OCI-LY3 (cell line): ENCODE data around the gene R3HCC1L.

Experiments
- H2AFZ ChIP-seq: fragments of 200-600, 300-600 bp; shearing (Covaris generic); 2 replicates; pipeline ENCODE4 v1.6.0; 2014; ENCODE audit warnings: antibody characterized with exemption, low read depth, low read length
- H3K27ac ChIP-seq: fragments of 200-600, 300-600 bp; sonication (generic); 2 replicates; pipeline ENCODE4 v1.5.1; 2014; ENCODE audit warnings: mild to moderate bottlenecking, low read length, moderate library complexity, mixed read lengths
- H3K27me3 ChIP-seq: fragments of 200-600, 300-600 bp; sonication (generic); 2 replicates; pipeline ENCODE4 v1.6.1; 2014; ENCODE audit warnings: low read depth, low read length, mixed read lengths
- H3K36me3 ChIP-seq: fragments of 200-600, 300-600 bp; sonication (generic); replicated peaks from 2 replicates; pipeline ENCODE3; 2014; ENCODE audit warnings: low read depth, low read length, mixed read lengths
- H3K4me1 ChIP-seq: fragments of 300-600, 200-600 bp; sonication (generic); 2 replicates; pipeline ENCODE4 v1.6.1; 2014; ENCODE audit warnings: low read length, mixed read lengths
- H3K4me2 ChIP-seq: fragments of 200-600, 300-600 bp; sonication (generic); 2 replicates; pipeline ENCODE4 v1.6.1; 2014; ENCODE audit warnings: low read length, mixed read lengths
- H3K4me3 ChIP-seq: fragments of 300-600, 200-600 bp; sonication (generic); 2 replicates; pipeline ENCODE4 v1.5.1; 2014; ENCODE audit warnings: antibody characterized with exemption, mild to moderate bottlenecking, low read length, moderate library complexity
- H3K79me2 ChIP-seq: fragments of 300-600, 200-600 bp; shearing (Covaris generic); 2 replicates; pipeline ENCODE4 v1.6.1; 2014; ENCODE audit warnings: mild to moderate bottlenecking, low read length, mixed read lengths
- H3K9ac ChIP-seq: fragments of 300-600, 200-600 bp; shearing (Covaris generic); 2 replicates; pipeline ENCODE4 v1.6.0; 2014; ENCODE audit warnings: mild to moderate bottlenecking, low read length, moderate library complexity
- H3K9me3 ChIP-seq: fragments of 200-600, 300-600 bp; shearing (Covaris generic); 2 replicates; pipeline ENCODE4 v1.6.1; 2014; ENCODE audit warnings: low read length, mixed read lengths; ENCODE audit not compliant: insufficient read depth
- H4K20me1 ChIP-seq: fragments of 200-600, 300-600 bp; sonication (generic); 2 replicates; pipeline ENCODE4 v1.6.1; 2016; ENCODE audit warnings: low read length, mixed read lengths; ENCODE audit not compliant: insufficient read depth
- EZH2phosphoT487 ChIP-seq: fragments of 200-600 bp; shearing (Covaris generic); IDR thresholded peaks from 2 replicates; pipeline ENCODE4 v1.6.1; 2018; ENCODE audit warnings: antibody characterized with exemption, mixed run types, low read depth
- TF ChIP-seq, protein P1 (sequence below): fragments of 200-600, 300-600 bp; sonication (generic); IDR thresholded peaks from 2 replicates; pipeline ENCODE4 v1.5.1; 2014; ENCODE audit warnings: antibody characterized with exemption, low read length, low read depth

The R3HCC1L gene

DNA sequence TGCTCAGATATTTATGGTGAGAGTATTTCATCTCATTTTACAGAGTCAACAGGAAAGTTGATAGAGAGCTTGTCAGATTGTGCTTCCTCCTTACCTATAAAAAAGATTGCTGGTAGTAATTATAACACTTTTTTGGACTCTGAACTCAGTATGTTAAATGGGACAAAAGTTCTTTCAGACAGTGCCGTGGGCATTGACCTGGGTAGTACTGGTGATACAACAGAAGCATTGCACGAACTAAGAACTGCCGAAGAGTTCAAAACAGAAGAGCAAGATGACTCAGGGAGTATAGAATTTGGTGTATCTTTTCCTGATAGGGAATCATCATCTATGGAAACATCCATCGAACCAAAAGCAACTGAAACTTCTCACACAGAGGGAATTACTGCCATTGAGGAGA, 75.0 kb downstream of the R3HCC1L start:
- no peak overlapping the region for H3K9ac ChIP-seq
- no peak overlapping the region for H2AFZ ChIP-seq
- H3K4me1 ChIP-seq: no peaks in the 10 kb centered on the region
- H4K20me1 ChIP-seq: peaks cover 9% of the 10 kb centered on the region; the same call in 1 of the 2 replicates
- H3K9me3 ChIP-seq: no peaks in the 10 kb centered on the region
- H3K27me3 ChIP-seq: no peaks in the 10 kb centered on the region
- 0 out of 2 replicates have a peak, but pooled peaks cover 3% of the 10 kb centered on the region for H3K79me2 ChIP-seq
- H3K4me2 ChIP-seq: no peak overlapping the region
- H3K36me3 ChIP-seq: peaks cover 12% of the 10 kb centered on the region
- H3K4me3 ChIP-seq: no peak overlapping the region
- TF ChIP-seq, protein P1, sequence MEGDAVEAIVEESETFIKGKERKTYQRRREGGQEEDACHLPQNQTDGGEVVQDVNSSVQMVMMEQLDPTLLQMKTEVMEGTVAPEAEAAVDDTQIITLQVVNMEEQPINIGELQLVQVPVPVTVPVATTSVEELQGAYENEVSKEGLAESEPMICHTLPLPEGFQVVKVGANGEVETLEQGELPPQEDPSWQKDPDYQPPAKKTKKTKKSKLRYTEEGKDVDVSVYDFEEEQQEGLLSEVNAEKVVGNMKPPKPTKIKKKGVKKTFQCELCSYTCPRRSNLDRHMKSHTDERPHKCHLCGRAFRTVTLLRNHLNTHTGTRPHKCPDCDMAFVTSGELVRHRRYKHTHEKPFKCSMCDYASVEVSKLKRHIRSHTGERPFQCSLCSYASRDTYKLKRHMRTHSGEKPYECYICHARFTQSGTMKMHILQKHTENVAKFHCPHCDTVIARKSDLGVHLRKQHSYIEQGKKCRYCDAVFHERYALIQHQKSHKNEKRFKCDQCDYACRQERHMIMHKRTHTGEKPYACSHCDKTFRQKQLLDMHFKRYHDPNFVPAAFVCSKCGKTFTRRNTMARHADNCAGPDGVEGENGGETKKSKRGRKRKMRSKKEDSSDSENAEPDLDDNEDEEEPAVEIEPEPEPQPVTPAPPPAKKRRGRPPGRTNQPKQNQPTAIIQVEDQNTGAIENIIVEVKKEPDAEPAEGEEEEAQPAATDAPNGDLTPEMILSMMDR: no peak
- TF ChIP-seq EZH2phosphoT487: no peak
- H3K27ac ChIP-seq: no peak overlapping the region

DNA sequence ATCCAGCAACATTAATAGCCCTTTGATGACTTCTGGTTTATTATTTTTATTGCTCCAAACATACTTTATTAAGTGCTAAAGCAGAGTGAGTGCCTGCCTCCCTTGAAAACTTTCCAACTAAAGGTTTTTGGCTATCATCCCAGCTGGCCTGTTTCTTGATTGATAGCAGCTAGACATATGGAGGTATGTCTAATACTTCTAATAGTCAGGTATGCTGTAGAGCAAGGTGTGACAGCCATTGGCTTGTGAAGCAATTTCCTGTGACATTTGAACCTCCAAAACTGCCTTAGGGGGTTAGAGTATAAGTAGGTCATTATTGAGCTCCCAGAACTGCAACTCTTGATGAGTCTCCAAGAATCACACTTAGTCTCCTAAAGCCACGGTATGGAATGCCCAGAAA, 77.7 kb downstream of the R3HCC1L start:
- H3K79me2 ChIP-seq: peaks cover 15% of the 10 kb centered on the region
- no peak overlapping the region for H3K4me2 ChIP-seq
- H3K4me1 ChIP-seq: no peaks in the 10 kb centered on the region
- H3K9ac ChIP-seq: no peak overlapping the region
- no peak for TF ChIP-seq EZH2phosphoT487
- TF ChIP-seq, protein P1: no peak
- no peak overlapping the region for H3K4me3 ChIP-seq
- H3K36me3 ChIP-seq: peaks cover 12% of the 10 kb centered on the region
- H3K27ac ChIP-seq: no peak overlapping the region
- H3K9me3 ChIP-seq: no peaks in the 10 kb centered on the region
- no peaks in the 10 kb centered on the region for H3K27me3 ChIP-seq
- H4K20me1 ChIP-seq: peaks cover 9% of the 10 kb centered on the region
- H2AFZ ChIP-seq: no peak overlapping the region

DNA sequence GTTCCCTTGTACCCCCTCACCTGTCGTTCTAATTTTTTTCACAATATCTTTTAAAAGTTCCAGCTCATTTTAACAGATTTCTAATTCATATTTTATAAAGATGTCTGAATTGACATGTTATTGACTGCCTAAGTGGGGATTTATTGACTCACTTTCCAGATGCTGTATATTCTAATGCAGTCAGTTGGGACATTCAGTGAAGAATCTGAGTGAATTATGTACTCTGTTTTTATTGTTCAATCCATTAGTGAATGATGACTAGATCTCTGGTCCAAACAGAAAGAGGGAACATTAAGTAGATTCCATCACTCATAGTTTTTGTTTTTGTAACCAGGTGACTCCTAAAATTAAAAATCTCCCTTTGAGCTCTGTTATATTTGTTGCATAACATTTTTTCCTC, 79.3 kb downstream of the R3HCC1L start:
- no peak for TF ChIP-seq EZH2phosphoT487
- TF ChIP-seq, protein P1: no peak
- H3K36me3 ChIP-seq: peaks cover 10% of the 10 kb centered on the region

DNA sequence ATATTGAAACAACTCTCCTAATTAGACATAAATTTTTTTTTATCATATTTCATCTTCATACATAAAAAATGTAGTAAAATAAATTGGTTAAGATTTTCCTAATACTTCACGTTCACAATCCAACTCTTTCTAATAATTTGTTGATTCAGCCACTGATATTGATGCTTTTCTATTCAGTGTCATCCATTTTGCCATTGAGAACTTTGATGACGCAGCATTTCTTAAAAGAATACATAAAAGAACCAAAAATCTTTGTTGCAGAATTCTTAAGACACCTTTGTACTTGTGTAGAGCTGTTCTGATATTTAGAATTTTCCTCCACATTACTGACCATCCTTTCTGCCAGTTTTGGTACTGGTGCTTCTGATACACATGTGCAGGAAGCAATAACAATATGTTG, 80.9 kb downstream of the R3HCC1L start:
- Histone ChIP-seq H3K27ac (no peak overlapping the region), H2AFZ (no peak overlapping the region), H4K20me1 (peaks cover 11% of the 10 kb centered on the region), H3K27me3 (no peaks in the 10 kb centered on the region), H3K79me2 (peaks cover 43% of the 10 kb centered on the region), H3K4me1 (no peaks in the 10 kb centered on the region), H3K9me3 (peaks cover 7% of the 10 kb centered on the region; the same call in 1 of the 2 replicates), H3K4me2 (no peak overlapping the region), H3K36me3 (peaks cover 5% of the 10 kb centered on the region), H3K4me3 (no peak overlapping the region), H3K9ac (no peak overlapping the region)
- TF ChIP-seq, protein P1: no peak
- TF ChIP-seq EZH2phosphoT487: no peak

More for the DNA sequence above, 79.3 kb downstream of the R3HCC1L start:
- no peak overlapping the region for H3K9ac ChIP-seq
- H3K4me1 ChIP-seq: no peaks in the 10 kb centered on the region
- H3K4me2 ChIP-seq: no peak overlapping the region
- no peak overlapping the region for H3K27ac ChIP-seq
- H4K20me1 ChIP-seq: peaks cover 9% of the 10 kb centered on the region
- no peak overlapping the region for H3K4me3 ChIP-seq
- H3K27me3 ChIP-seq: no peaks in the 10 kb centered on the region
- H2AFZ ChIP-seq: no peak overlapping the region
- H3K79me2 ChIP-seq: peaks cover 30% of the 10 kb centered on the region
- no peaks in the 10 kb centered on the region for H3K9me3 ChIP-seq
